ENCODE data around the gene ALK.

GRCh38 chr2:29201979-29202378, 719.4 kb downstream of the ALK start:
- TF ChIP-seq CTCF (conservative IDR thresholded peaks at IDR 0.05; ENCODE audit: low read depth, low read length) = no peak
- TF ChIP-seq EZH2 (IDR thresholded peaks at IDR 0.05; ENCODE audit: borderline replicate concordance, low read depth, low read length, poor library complexity, severe bottlenecking) = no peak

Data from A673 (cell line).